NCI-H345 (cell line): ENCODE results near the gene PCDHB11.
"Not testable (repeated sequence)": the region's sequence is repeated elsewhere in the genome, so short reads cannot be mapped to it uniquely, and the experiment has no call there.

Source experiments
- DNase-seq: peaks from one replicate; lab custom pipeline; 2025; lab: John Stamatoyannopoulos, UW

The PCDHB11 gene

GRCh38 chr5:141186897-141187512, 12.4 kb upstream of the PCDHB11 start, which contains the start of gene PCDHB9:
Gene PCDHB9 (plus strand): TSS chr5:141187161. CDS start chr5:141187319, 158 bp downstream.
- DNase-seq = peak; percentile 71

- DNase-seq = not testable (repeated sequence)
Observed at GRCh38 chr5:141188682-141189081, 10.7 kb upstream of the PCDHB11 start.

- not testable (repeated sequence) for DNase-seq
Observed at GRCh38 chr5:141189131-141189530, 10.3 kb upstream of the PCDHB11 start.

- no peak for DNase-seq
Observed at GRCh38 chr5:141192110-141192725, 7.2 kb upstream of the PCDHB11 start, which contains the start of gene PCDHB10. Gene PCDHB10 (plus strand): TSS chr5:141192353. CDS start chr5:141192553, 200 bp downstream.

- DNase-seq = not testable (repeated sequence)
Observed at GRCh38 chr5:141194332-141194731, 5.1 kb upstream of the PCDHB11 start.

GRCh38 chr5:141196363-141196762, 3.1 kb upstream of the PCDHB11 start:
- no peak for DNase-seq

- not testable (repeated sequence) for DNase-seq
Observed at GRCh38 chr5:141201126-141201525, 1.7 kb downstream of the PCDHB11 start.

- not testable (repeated sequence) for DNase-seq
Observed at GRCh38 chr5:141201646-141202045, 2.2 kb downstream of the PCDHB11 start.

GRCh38 chr5:141208478-141208877, 9.1 kb downstream of the PCDHB11 start, which contains the start of gene PCDHB12:
Gene PCDHB12 (plus strand): TSS chr5:141208719. CDS start chr5:141208908, 189 bp downstream.
- DNase-seq = no peak

GRCh38 chr5:141210281-141210680, 10.9 kb downstream of the PCDHB11 start:
- DNase-seq = not testable (repeated sequence)

- DNase-seq = not testable (repeated sequence)
Observed at GRCh38 chr5:141210849-141211248, 11.4 kb downstream of the PCDHB11 start.

GRCh38 chr5:141213656-141214339, 14.4 kb downstream of the PCDHB11 start, which contains the start of gene PCDHB13:
Gene PCDHB13 (plus strand): TSS chr5:141213919. CDS start chr5:141214124, 205 bp downstream.
- DNase-seq = peak; percentile 12

GRCh38 chr5:141214583-141214982, 15.2 kb downstream of the PCDHB11 start:
- DNase-seq = not testable (repeated sequence)

- not testable (repeated sequence) for DNase-seq
Observed at GRCh38 chr5:141215504-141215903, 16.1 kb downstream of the PCDHB11 start.

GRCh38 chr5:141216035-141216434, 16.6 kb downstream of the PCDHB11 start:
- DNase-seq = not testable (repeated sequence)

- DNase-seq = peak; percentile 27
Observed at GRCh38 chr5:141223112-141223783, 23.8 kb downstream of the PCDHB11 start, which contains the start of gene PCDHB14. Gene PCDHB14 (plus strand): TSS chr5:141223343. CDS start chr5:141223506, 163 bp downstream.

GRCh38 chr5:141224844-141225243, 25.4 kb downstream of the PCDHB11 start:
- DNase-seq = not testable (repeated sequence)

GRCh38 chr5:141225421-141225820, 26.0 kb downstream of the PCDHB11 start:
- DNase-seq = not testable (repeated sequence)

- no peak for DNase-seq
Observed at GRCh38 chr5:141234109-141234667, 34.8 kb downstream of the PCDHB11 start.

- DNase-seq = not testable (repeated sequence)
Observed at GRCh38 chr5:141235922-141236321, 36.5 kb downstream of the PCDHB11 start.

- DNase-seq = no peak
Observed at GRCh38 chr5:141236516-141237313, 37.3 kb downstream of the PCDHB11 start.
